Endothelial cell of umbilical vein (primary cell): Measurements from ENCODE around the gene BMPR1A. TPM values are rescaled to one million over a fixed set of nuclear protein-coding genes. Genes with fewer than 3 reads are reported as not detected.

Source experiments
- BruUV-seq: library from RNA; stranded (reverse); fragments of 400-500 nt; replicated peaks from 2 replicates; lab custom pipeline; 2021; lab: Mats Ljungman, UMichigan
- CTCF ChIA-PET: fragments of 300-600, 350-600 bp; sonication (Branson Sonifier 250); formaldehyde crosslinking; loops from one replicate; lab custom pipeline; 2021; ENCODE audit warnings: antibody characterized with exemption, inconsistent platforms; lab: Charles Lee
- POLR2A ChIA-PET: fragments of 300-600, 350-600 bp; sonication (Branson Sonifier 250); formaldehyde crosslinking; loops from one replicate; lab custom pipeline; 2021; ENCODE audit warnings: antibody characterized with exemption, inconsistent platforms; lab: Charles Lee
- DNase-seq: peaks from one replicate; pipeline ENCODE4 v3.0.0-alpha.2; 2011; ENCODE audit warnings: low read depth, low spot score
- FAIRE-seq: peaks from 2 replicates; lab custom pipeline; 2011; peaks lifted over from hg19 to GRCh38; lab: Jason Lieb, UNC
- H2AFZ ChIP-seq: 2 replicates; pipeline ENCODE4 v1.6.0; 2012; ENCODE audit warnings: low read depth, low read length, control low read depth, inconsistent platforms
- H3K27ac ChIP-seq: 2 replicates; pipeline ENCODE4 v1.5.1; 2011; ENCODE audit warnings: low read depth, mild to moderate bottlenecking, control low read depth, low read length, moderate library complexity; ENCODE audit not compliant: insufficient read depth
- H3K27me3 ChIP-seq, 2 experiments: 2 replicates each; pipeline versions ENCODE4 v1.6.0 to v1.6.1; 2011; ENCODE audit warnings: low read length in 2 of 2, mixed read lengths in 1 of 2; ENCODE audit not compliant: control insufficient read depth in 2 of 2, insufficient read depth in 2 of 2
- H3K36me3 ChIP-seq, 2 experiments: 2 replicates in 1 of 2; 3 replicates in 1 of 2; pipeline ENCODE4 v1.5.1; 2011; ENCODE audit warnings: low read length in 2 of 2, mild to moderate bottlenecking in 1 of 2, moderate library complexity in 1 of 2; ENCODE audit not compliant: control insufficient read depth in 2 of 2, insufficient read depth in 2 of 2; ENCODE audit errors: extremely low read depth in 1 of 2
- H3K4me1 ChIP-seq: 3 replicates; pipeline ENCODE4 v1.5.1; 2011; ENCODE audit warnings: mild to moderate bottlenecking, low read length; ENCODE audit not compliant: control insufficient read depth, insufficient read depth; ENCODE audit errors: extremely low read depth
- H3K4me2 ChIP-seq: 2 replicates; pipeline ENCODE4 v1.6.1; 2011; ENCODE audit warnings: low read length, control low read depth, mixed read lengths; ENCODE audit not compliant: insufficient read depth
- H3K4me3 ChIP-seq, 3 experiments: fragments of 200-600 bp in 1 of 3; sonication (generic), shearing (Covaris generic) in 1 of 3; replicated peaks in 1 of 3; 2 replicates each; pipeline ENCODE4 v1.5.1; 2011 to 2016; ENCODE audit warnings: control low read depth in 3 of 3, low read length in 3 of 3, mild to moderate bottlenecking in 2 of 3, inconsistent platforms in 1 of 3, low read depth in 1 of 3, moderate library complexity in 1 of 3; ENCODE audit not compliant: insufficient read depth in 1 of 3
- H3K79me2 ChIP-seq: 2 replicates; pipeline ENCODE4 v1.6.0; 2012; ENCODE audit warnings: low read length, inconsistent platforms; ENCODE audit not compliant: control insufficient read depth, insufficient read depth
- H3K9ac ChIP-seq: replicated peaks from 2 replicates; pipeline ENCODE3; 2011; ENCODE audit warnings: low read length, control low read depth; ENCODE audit not compliant: insufficient read depth; ENCODE audit errors: extremely low read depth
- H3K9me1 ChIP-seq: replicated peaks from 3 replicates; pipeline ENCODE4 v1.6.0; 2011; ENCODE audit warnings: mild to moderate bottlenecking, low read length; ENCODE audit not compliant: control insufficient read depth, insufficient read depth; ENCODE audit errors: extremely low read depth
- H3K9me3 ChIP-seq: replicated peaks from 2 replicates; pipeline ENCODE4 v1.5.1; 2012; ENCODE audit warnings: low read length, inconsistent platforms; ENCODE audit not compliant: control insufficient read depth, insufficient read depth
- H4K20me1 ChIP-seq: replicated peaks from 2 replicates; pipeline ENCODE3; 2011; ENCODE audit warnings: mild to moderate bottlenecking, low read length; ENCODE audit not compliant: control insufficient read depth, insufficient read depth; ENCODE audit errors: extremely low read depth
- EZH2 ChIP-seq: IDR thresholded peaks from 2 replicates; pipeline ENCODE4 v1.6.1; 2012; ENCODE audit warnings: borderline replicate concordance, low read depth, mild to moderate bottlenecking, moderate library complexity, low read length, inconsistent platforms; ENCODE audit not compliant: severe bottlenecking
- FOS ChIP-seq: IDR thresholded peaks from 2 replicates; pipeline ENCODE4 v1.6.1; 2011; ENCODE audit warnings: mild to moderate bottlenecking, low read length, moderate library complexity, borderline replicate concordance; ENCODE audit not compliant: insufficient read depth
- GATA2 ChIP-seq: IDR thresholded peaks from 2 replicates; pipeline ENCODE4 v1.7.0; 2011; ENCODE audit warnings: low read depth, mild to moderate bottlenecking, moderate library complexity, mixed read lengths, low read length; ENCODE audit not compliant: insufficient read length, insufficient read depth
- JUN ChIP-seq: IDR thresholded peaks from 2 replicates; pipeline ENCODE4 v1.6.1; 2011; ENCODE audit warnings: borderline replicate concordance, low read depth; ENCODE audit not compliant: insufficient read length, insufficient read depth
- MAX ChIP-seq: IDR thresholded peaks from 2 replicates; pipeline ENCODE4 v1.6.1; 2011; ENCODE audit not compliant: insufficient read depth, insufficient read length
- MYC ChIP-seq: IDR thresholded peaks from one replicate; pipeline ENCODE4 v1.6.1; 2011; ENCODE audit warnings: mild to moderate bottlenecking, low read depth, low read length
- POLR2A ChIP-seq: IDR thresholded peaks from 2 replicates; pipeline ENCODE4 v1.6.1; 2012; ENCODE audit warnings: low read depth, mild to moderate bottlenecking, control low read depth, low read length
- POLR2AphosphoS5 ChIP-seq: IDR thresholded peaks from 2 replicates; pipeline ENCODE4 v1.6.1; 2012; ENCODE audit warnings: low read depth, mild to moderate bottlenecking, control low read depth, low read length, moderate library complexity; ENCODE audit not compliant: insufficient read depth
- dilution Hi-C: fragments of 300-500 bp; cut with MboI; formaldehyde crosslinking; loops from one replicate; pipeline ENCODE4 v1.15.0; 2019; ENCODE audit warnings: low sequenced_read_pairs; ENCODE audit not compliant: extremely low pct_ligation_motif_present
- intact Hi-C: fragments of 100-400 bp; cut with micrococcal nuclease; formaldehyde crosslinking; loops from one replicate; pipeline ENCODE4 v1.10.0; 2022
- polyA plus RNA-seq, 4 experiments: library from polyadenylated mRNA; depleted of rRNA in 3 of 4; stranded (reverse) in 3 of 4; unstranded in 1 of 4; fragments of >200 nt; gene quantifications; 2 replicates each; pipeline versions ENCODE4 v1.2.1 to v1.2.3, GENCODE V29; 2011 to 2012; ENCODE audit warnings: missing spikeins in 1 of 4
- total RNA-seq: library from RNA; stranded (reverse); gene quantifications from 2 replicates; pipeline ENCODE4 v1.2.3, GENCODE V29; 2021
- TF ChIP-seq, protein P1 (sequence below), 2 donors: IDR thresholded peaks; 1 replicate in 1 of 2; 2 replicates in 1 of 2; pipeline ENCODE4 v1.5.1; 2011; ENCODE audit warnings: low read length in 2 of 2, mild to moderate bottlenecking in 2 of 2, moderate library complexity in 2 of 2, control low read depth in 1 of 2, inconsistent platforms in 1 of 2, low read depth in 1 of 2; ENCODE audit not compliant: insufficient read depth in 1 of 2; ENCODE audit errors: extremely low read depth in 1 of 2

The BMPR1A gene
- total and polyA plus RNA-seq, 2 donors (not counting 3 experiments of a cell fraction or from before 2014, with no cell fraction given) = not detected

DNA sequence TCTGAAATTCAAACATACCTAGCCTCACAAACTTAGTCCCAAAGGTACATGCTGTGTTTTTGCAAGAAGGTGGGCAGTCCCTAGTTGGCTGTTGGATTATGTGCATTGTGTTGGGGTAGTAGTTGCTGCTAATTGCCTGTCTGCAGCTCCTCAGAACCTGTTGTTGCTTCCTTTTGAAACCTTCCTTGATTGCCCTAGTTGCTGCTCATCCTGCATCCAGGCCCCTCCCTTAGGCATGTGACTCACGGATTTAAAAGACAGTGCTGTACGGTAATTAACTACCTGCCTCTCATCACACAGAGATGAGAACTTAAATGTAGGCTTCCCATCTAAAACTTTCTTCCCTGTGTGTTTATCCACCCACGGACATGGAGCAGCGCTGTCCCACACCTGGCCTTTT is 67.7 kb downstream of the BMPR1A start:
- ChIA-PET POLR2A (no interaction called here), CTCF (no interaction called here)
- Histone ChIP-seq H3K4me2 (no peak overlapping the region), H3K4me1 (no peaks in the 10 kb centered on the region), H3K9ac (no peak overlapping the region), H4K20me1 (no peaks in the 10 kb centered on the region), H3K9me1 (no peaks in the 10 kb centered on the region), H2AFZ (no peak overlapping the region), H3K79me2 (no peaks in the 10 kb centered on the region), H3K27ac (no peak overlapping the region), H3K36me3 (no peaks in the 10 kb centered on the region), H3K9me3 (no peaks in the 10 kb centered on the region), H3K27me3 (peaks cover 33 to 35% of the 10 kb centered on the region in 2 experiments), H3K4me3 (no peak overlapping the region)
- intact Hi-C loops = no loop called here
- dilution Hi-C loops = no loop called here
- TF ChIP-seq FOS (no peak), JUN (no peak), MYC (no peak), POLR2A (no peak), POLR2AphosphoS5 (no peak), EZH2 (no peak), GATA2 (no peak), MAX (no peak)
- TF ChIP-seq, protein P1, sequence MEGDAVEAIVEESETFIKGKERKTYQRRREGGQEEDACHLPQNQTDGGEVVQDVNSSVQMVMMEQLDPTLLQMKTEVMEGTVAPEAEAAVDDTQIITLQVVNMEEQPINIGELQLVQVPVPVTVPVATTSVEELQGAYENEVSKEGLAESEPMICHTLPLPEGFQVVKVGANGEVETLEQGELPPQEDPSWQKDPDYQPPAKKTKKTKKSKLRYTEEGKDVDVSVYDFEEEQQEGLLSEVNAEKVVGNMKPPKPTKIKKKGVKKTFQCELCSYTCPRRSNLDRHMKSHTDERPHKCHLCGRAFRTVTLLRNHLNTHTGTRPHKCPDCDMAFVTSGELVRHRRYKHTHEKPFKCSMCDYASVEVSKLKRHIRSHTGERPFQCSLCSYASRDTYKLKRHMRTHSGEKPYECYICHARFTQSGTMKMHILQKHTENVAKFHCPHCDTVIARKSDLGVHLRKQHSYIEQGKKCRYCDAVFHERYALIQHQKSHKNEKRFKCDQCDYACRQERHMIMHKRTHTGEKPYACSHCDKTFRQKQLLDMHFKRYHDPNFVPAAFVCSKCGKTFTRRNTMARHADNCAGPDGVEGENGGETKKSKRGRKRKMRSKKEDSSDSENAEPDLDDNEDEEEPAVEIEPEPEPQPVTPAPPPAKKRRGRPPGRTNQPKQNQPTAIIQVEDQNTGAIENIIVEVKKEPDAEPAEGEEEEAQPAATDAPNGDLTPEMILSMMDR (IDR thresholded peaks at IDR 0.05; ENCODE audit: extremely low read depth in 1 of 2, insufficient read depth in 1 of 2, low read depth in 1 of 2, low read length in 2 of 2) = no peak
- no TSS peak for BruUV-seq
- FAIRE-seq = no peak
- no peak for DNase-seq
